Sigmoid colon (tissue), 7 donors: ENCODE results near the gene ABCC6. TPM values are rescaled to one million over a fixed set of nuclear protein-coding genes. Genes with fewer than 3 reads are reported as not detected.

ENCODE experiments used
- DNase-seq: peaks from one replicate; pipeline ENCODE4 v3.0.0-alpha.2; 2019
- H3K27ac ChIP-seq, 4 donors: fragments of 200-600 bp; sonication (generic); one replicate each; pipeline ENCODE4 v1.5.1; 2016 to 2019; ENCODE audit warnings: mild to moderate bottlenecking in 1 of 4
- H3K27me3 ChIP-seq, 3 donors: fragments of 200-600 bp; sonication (generic); one replicate each; pipeline ENCODE4 v1.5.1; 2019; ENCODE audit warnings: mild to moderate bottlenecking in 1 of 3
- H3K36me3 ChIP-seq, 4 donors: fragments of 200-600 bp; sonication (generic); one replicate each; pipeline ENCODE4 v1.5.1; 2016 to 2019
- H3K4me1 ChIP-seq, 4 donors: fragments of 200-600 bp; sonication (generic); one replicate each; pipeline ENCODE4 v1.5.1; 2017 to 2019
- H3K4me3 ChIP-seq, 4 donors: fragments of 200-600 bp; sonication (generic); one replicate each; pipeline ENCODE4 v1.5.1; 2017 to 2019; ENCODE audit warnings: mild to moderate bottlenecking in 2 of 4, moderate library complexity in 1 of 4
- H3K9me3 ChIP-seq, 4 donors: fragments of 200-600 bp in 3 of 4; sonication (generic) in 3 of 4; one replicate each; pipeline versions ENCODE4 v1.5.1 to v1.6.1; 2013 to 2019
- EP300 ChIP-seq, 4 donors: sonication (generic); formaldehyde crosslinking; IDR thresholded peaks; one replicate each; pipeline ENCODE4 v1.6.1; 2017; ENCODE audit warnings: antibody characterized with exemption in 4 of 4
- POLR2A ChIP-seq, 2 donors: fragments of 450-650 bp; IDR thresholded peaks; one replicate each; pipeline ENCODE4 v1.6.1; 2016; ENCODE audit warnings: antibody characterized with exemption in 2 of 2, mild to moderate bottlenecking in 2 of 2, moderate library complexity in 2 of 2
- POLR2AphosphoS5 ChIP-seq, 4 donors: sonication (generic); formaldehyde crosslinking; IDR thresholded peaks; one replicate each; pipeline ENCODE4 v1.6.1; 2017; ENCODE audit warnings: antibody characterized with exemption in 4 of 4
- WGBS, 2 donors: extraction: QIAGEN DNeasy Blood & Tissue Kit; methylation state at CpG; one replicate each; pipeline ENCODE4 v1.1.7; 2013; 5-methylcytosine and 5-hydroxymethylcytosine counted together
- intact Hi-C: fragments of 100-400 bp; cut with DNase I; formaldehyde crosslinking; loops from one replicate; pipeline ENCODE4 v1.15.1; 2023
- polyA plus RNA-seq, 3 donors: library from polyadenylated mRNA; stranded (reverse); fragments of 200-250 nt; gene quantifications; one replicate each; pipeline ENCODE4 v1.2.3, GENCODE V29; 2013
- total RNA-seq, 4 donors: library from RNA; depleted of rRNA; stranded (reverse); fragments of >200 nt; gene quantifications; one replicate each; pipeline ENCODE4 v1.1.0, GENCODE V29; 2016
- TF ChIP-seq, protein P1 (sequence below), 4 experiments: fragments of 450-650 bp in 3 of 4; fragments of 200-600 bp in 1 of 4; IDR thresholded peaks; one replicate each; pipeline ENCODE4 v1.5.1; 2016 to 2019; ENCODE audit warnings: antibody characterized with exemption in 4 of 4, mild to moderate bottlenecking in 3 of 4, moderate library complexity in 2 of 4
- donor health status: healthy with polysubstance abuse.
- donor health status: Bipolar disorder and iron deficiency.
- donor health status: healthy.

The ABCC6 gene
- total and polyA plus RNA-seq, 7 donors: 0.66 to 22.2 (median 4.6) TPM; not detected in 1

DNA sequence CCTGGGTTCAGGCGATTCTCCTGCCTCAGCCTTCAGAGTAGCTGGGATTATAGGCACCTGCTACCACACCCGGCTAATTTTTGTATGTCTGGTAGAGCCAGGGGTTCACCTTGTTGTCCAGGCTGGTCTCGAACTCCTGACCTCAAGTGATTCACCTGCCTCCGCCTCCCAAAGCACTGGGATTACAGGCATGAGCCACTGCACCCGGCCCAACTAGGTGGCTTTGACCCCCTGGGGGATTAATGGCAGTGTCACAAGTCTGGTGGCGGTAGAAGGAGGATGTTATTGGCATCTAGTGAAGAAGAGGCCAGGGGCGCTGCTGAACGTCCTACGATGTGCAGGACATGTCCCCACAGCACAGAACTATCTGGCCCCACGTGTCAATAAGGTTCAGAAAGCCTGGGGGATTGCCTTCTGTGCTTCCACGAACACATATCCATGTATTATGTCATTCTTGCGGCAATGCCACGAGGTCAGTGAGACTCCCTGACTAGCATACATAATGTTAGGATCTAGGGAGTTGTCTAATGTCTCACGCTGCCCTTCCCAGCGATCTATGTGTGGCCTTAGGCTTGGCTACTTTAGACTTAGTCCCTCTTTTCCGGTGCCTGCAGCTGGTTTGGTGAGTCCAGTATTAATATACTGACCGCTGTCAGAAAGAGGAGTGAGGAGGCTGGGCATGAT is 75.8 kb downstream of the ABCC6 start:
- 88 to 93% methylated on average over 17 of the region's 17 CpGs for WGBS, 2 donors
- H3K27me3 ChIP-seq: no peaks in the 10 kb centered on the region
- intact Hi-C loops: no loop called here
- no peak for TF ChIP-seq POLR2A (IDR thresholded peaks at IDR 0.05)
- TF ChIP-seq, protein P1, sequence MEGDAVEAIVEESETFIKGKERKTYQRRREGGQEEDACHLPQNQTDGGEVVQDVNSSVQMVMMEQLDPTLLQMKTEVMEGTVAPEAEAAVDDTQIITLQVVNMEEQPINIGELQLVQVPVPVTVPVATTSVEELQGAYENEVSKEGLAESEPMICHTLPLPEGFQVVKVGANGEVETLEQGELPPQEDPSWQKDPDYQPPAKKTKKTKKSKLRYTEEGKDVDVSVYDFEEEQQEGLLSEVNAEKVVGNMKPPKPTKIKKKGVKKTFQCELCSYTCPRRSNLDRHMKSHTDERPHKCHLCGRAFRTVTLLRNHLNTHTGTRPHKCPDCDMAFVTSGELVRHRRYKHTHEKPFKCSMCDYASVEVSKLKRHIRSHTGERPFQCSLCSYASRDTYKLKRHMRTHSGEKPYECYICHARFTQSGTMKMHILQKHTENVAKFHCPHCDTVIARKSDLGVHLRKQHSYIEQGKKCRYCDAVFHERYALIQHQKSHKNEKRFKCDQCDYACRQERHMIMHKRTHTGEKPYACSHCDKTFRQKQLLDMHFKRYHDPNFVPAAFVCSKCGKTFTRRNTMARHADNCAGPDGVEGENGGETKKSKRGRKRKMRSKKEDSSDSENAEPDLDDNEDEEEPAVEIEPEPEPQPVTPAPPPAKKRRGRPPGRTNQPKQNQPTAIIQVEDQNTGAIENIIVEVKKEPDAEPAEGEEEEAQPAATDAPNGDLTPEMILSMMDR (IDR thresholded peaks at IDR 0.05): no peak
- TF ChIP-seq POLR2AphosphoS5 (IDR thresholded peaks at IDR 0.05): no peak
- TF ChIP-seq EP300 (IDR thresholded peaks at IDR 0.05): no peak
- DNase-seq: no peak
- H3K4me3 ChIP-seq: no peak overlapping the region
- peaks cover 0 to 13% (median 1%) of the 10 kb centered on the region in 4 donors for H3K36me3 ChIP-seq
- H3K9me3 ChIP-seq: no peaks in the 10 kb centered on the region
- peaks cover 0 to 53% (median 35%) of the 10 kb centered on the region in 4 donors for H3K4me1 ChIP-seq
- peak overlapping the region; percentile 73 to 93 (median 86) for H3K27ac ChIP-seq

DNA sequence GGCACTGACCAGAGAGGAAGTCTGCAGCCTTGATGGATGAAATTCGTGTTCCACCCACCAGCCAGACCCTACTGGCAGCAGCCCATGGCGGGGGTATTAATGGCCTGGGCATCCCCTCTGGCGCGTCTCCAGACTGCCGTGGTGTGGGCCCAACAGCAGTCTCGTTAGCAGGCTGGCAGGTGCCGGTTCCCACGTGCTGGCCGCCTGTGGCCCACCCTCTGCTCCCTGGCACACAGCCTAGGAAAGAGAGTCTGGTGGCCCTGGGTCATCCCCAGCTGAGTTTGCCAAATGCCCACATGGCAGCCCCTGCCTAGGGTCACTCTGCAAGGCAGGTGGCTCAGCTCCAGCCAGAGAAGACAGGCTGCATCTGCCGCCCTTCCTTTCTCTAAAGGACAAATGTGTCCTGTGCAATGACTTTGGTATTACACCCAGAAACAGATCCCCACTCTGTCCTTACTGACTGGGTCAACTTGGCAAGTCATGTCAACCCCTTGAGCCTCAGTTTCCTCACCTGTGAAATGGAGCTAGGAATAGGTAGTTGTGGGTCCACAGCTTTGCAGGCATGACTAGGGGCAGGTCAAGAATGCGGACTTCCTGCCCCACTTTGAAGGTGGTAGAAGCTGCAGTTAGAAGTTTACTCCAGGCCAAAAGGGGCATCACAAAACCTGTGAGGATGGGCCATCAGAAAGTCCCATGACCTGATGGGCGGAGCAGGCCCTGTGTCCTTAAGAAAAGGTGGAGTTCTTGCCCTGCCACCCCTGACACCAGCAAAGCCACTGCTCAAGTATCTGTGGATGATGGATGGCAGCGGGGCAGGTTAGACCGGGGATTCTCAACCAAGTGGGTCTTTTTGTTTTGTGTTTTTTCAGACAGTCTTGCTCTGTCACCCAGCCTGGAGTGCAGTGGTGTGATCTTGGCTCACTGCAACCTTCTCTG is 76.6 kb downstream of the ABCC6 start:
- Histone ChIP-seq H3K4me3 (no peak overlapping the region), H3K36me3 (peaks cover 6 to 21% (median 9%) of the 10 kb centered on the region in 4 donors), H3K27me3 (no peaks in the 10 kb centered on the region), H3K9me3 (no peaks in the 10 kb centered on the region), H3K27ac (peak overlapping the region in 3 of 4 donors; percentile 41 to 93 (median 88)), H3K4me1 (peaks cover 0 to 58% (median 33%) of the 10 kb centered on the region in 4 donors)
- WGBS, 2 donors: 88 to 90% methylated on average over 14 of the region's 14 CpGs
- intact Hi-C loops: no loop called here
- no peak for TF ChIP-seq POLR2A (IDR thresholded peaks at IDR 0.05)
- no peak for TF ChIP-seq POLR2AphosphoS5 (IDR thresholded peaks at IDR 0.05)
- no peak for TF ChIP-seq EP300 (IDR thresholded peaks at IDR 0.05)
- TF ChIP-seq, protein P1 (IDR thresholded peaks at IDR 0.05): no peak
- DNase-seq: no peak

DNA sequence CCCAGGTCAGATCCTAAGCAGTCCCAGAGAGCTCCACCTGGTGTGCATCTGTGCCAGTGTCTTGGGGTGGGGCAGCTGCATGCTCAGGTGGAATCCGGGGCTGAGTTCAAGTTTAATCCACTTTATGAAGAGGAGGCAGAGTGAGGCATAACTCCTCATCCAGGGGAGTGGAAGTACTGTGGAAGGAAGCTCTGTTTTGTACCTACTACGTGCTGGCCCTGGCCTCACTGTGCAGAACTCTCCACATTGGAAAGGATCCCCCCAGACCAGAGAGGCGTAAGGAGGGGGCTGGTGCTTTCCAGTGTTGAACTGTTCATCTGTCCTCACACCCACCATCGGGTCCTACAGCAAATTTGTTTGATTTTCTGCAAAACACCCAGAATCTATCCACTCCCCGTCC is 78.0 kb downstream of the ABCC6 start:
- Histone ChIP-seq H3K9me3 (no peaks in the 10 kb centered on the region), H3K36me3 (peaks cover 12 to 34% (median 18%) of the 10 kb centered on the region in 4 donors), H3K27me3 (no peaks in the 10 kb centered on the region), H3K4me1 (peaks cover 0 to 55% (median 24%) of the 10 kb centered on the region in 4 donors), H3K4me3 (no peak overlapping the region), H3K27ac (no peak overlapping the region)
- intact Hi-C loops: no loop called here
- TF ChIP-seq POLR2A (IDR thresholded peaks at IDR 0.05) (no peak), EP300 (IDR thresholded peaks at IDR 0.05) (no peak), POLR2AphosphoS5 (IDR thresholded peaks at IDR 0.05) (no peak)
- TF ChIP-seq, protein P1 (IDR thresholded peaks at IDR 0.05): no peak
- no peak for DNase-seq
- 82 to 93% methylated on average over 5 of the region's 5 CpGs for WGBS, 2 donors

DNA sequence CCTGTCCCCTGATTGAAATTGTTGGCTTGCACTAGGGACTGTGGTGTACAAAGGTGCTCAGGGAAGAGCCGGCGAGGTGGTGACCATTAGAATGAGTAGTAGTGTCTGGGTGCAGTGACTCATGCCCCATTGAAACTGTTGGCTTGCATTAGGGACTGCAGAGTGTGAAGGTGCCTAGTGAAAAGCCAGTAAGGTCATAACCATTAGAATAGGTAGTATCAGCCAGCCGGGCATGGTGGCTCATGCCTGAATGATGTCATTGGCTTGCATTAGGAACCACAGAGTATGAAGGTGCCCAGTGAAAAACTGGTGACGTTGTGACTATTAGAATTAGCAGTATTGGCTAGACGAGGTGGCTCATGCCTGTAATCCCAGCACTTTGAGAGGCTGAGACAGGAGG is 78.9 kb downstream of the ABCC6 start:
- H3K36me3 ChIP-seq: peaks cover 12 to 43% (median 24%) of the 10 kb centered on the region in 4 donors
- no peak for DNase-seq
- peaks cover 0 to 46% (median 15%) of the 10 kb centered on the region in 4 donors for H3K4me1 ChIP-seq
- intact Hi-C loops: no loop called here
- no peak overlapping the region for H3K4me3 ChIP-seq
- TF ChIP-seq EP300 (IDR thresholded peaks at IDR 0.05): no peak
- no peak for TF ChIP-seq POLR2A (IDR thresholded peaks at IDR 0.05)
- TF ChIP-seq POLR2AphosphoS5 (IDR thresholded peaks at IDR 0.05): no peak
- TF ChIP-seq, protein P1 (IDR thresholded peaks at IDR 0.05): no peak
- H3K27ac ChIP-seq: peak overlapping the region in 1 of 4 donors; percentile 35
- no peaks in the 10 kb centered on the region for H3K27me3 ChIP-seq
- 92 to 96% methylated on average over 5 of the region's 5 CpGs for WGBS, 2 donors
- no peaks in the 10 kb centered on the region for H3K9me3 ChIP-seq
